HEK293T (cell line): Measurements from ENCODE around the gene CTNNA3.

Source experiments
- BHLHE40 ChIP-seq: fragments of 450-650 bp; IDR thresholded peaks from 2 replicates; pipeline ENCODE4 v1.6.1; 2016; ENCODE audit warnings: mild to moderate bottlenecking, moderate library complexity, borderline replicate concordance
- ELF4 ChIP-seq: fragments of 450-650 bp; IDR thresholded peaks from 2 replicates; pipeline ENCODE4 v1.6.1; 2017; ENCODE audit warnings: antibody characterized with exemption
- FOXA1 ChIP-seq: fragments of 450-650 bp; IDR thresholded peaks from 2 replicates; pipeline ENCODE4 v1.6.1; 2016; ENCODE audit warnings: mild to moderate bottlenecking
- FOXK2 ChIP-seq: fragments of 450-650 bp; IDR thresholded peaks from 2 replicates; pipeline ENCODE4 v1.6.1; 2016; ENCODE audit warnings: mild to moderate bottlenecking
- FOXM1 ChIP-seq: fragments of 450-650 bp; IDR thresholded peaks from 2 replicates; pipeline ENCODE4 v1.6.1; 2017; ENCODE audit warnings: mild to moderate bottlenecking, borderline replicate concordance
- HDGF ChIP-seq: fragments of 450-650 bp; IDR thresholded peaks from 2 replicates; pipeline ENCODE4 v1.6.1; 2017; ENCODE audit warnings: antibody characterized with exemption, borderline replicate concordance
- NFRKB ChIP-seq: fragments of 450-650 bp; IDR thresholded peaks from 2 replicates; pipeline ENCODE4 v1.6.1; 2016; ENCODE audit warnings: mild to moderate bottlenecking, moderate library complexity
- PKNOX1 ChIP-seq: fragments of 450-650 bp; IDR thresholded peaks from 2 replicates; pipeline ENCODE4 v1.6.1; 2016
- SP1 ChIP-seq: fragments of 450-650 bp; IDR thresholded peaks from 2 replicates; pipeline ENCODE4 v1.6.1; 2017
- SUZ12 ChIP-seq: fragments of 450-650 bp; IDR thresholded peaks from 2 replicates; pipeline ENCODE4 v1.6.1; 2016; ENCODE audit warnings: mild to moderate bottlenecking
- TARDBP ChIP-seq: fragments of 450-650 bp; IDR thresholded peaks from 2 replicates; pipeline ENCODE4 v1.6.1; 2016

- TF ChIP-seq ELF4 (no peak), NFRKB (no peak), SP1 (no peak), FOXA1 (no peak), HDGF (no peak), FOXM1 (no peak), TARDBP (no peak), PKNOX1 (no peak), BHLHE40 (no peak), FOXK2 (no peak), SUZ12 (no peak)
Measured at GRCh38 chr10:66695046-66695445, 1000.9 kb downstream of the CTNNA3 start.
